SW480 (cell line): Measurements from ENCODE around the gene KPNA5.
"Not testable (repeated sequence)": the region's sequence is repeated elsewhere in the genome, so short reads cannot be mapped to it uniquely, and the experiment has no call there.

Experiments used
- DNase-seq: peaks from one replicate; pipeline ENCODE4 v3.0.0-alpha.2; 2016; ENCODE audit warnings: low spot score

Gene KPNA5

DNA sequence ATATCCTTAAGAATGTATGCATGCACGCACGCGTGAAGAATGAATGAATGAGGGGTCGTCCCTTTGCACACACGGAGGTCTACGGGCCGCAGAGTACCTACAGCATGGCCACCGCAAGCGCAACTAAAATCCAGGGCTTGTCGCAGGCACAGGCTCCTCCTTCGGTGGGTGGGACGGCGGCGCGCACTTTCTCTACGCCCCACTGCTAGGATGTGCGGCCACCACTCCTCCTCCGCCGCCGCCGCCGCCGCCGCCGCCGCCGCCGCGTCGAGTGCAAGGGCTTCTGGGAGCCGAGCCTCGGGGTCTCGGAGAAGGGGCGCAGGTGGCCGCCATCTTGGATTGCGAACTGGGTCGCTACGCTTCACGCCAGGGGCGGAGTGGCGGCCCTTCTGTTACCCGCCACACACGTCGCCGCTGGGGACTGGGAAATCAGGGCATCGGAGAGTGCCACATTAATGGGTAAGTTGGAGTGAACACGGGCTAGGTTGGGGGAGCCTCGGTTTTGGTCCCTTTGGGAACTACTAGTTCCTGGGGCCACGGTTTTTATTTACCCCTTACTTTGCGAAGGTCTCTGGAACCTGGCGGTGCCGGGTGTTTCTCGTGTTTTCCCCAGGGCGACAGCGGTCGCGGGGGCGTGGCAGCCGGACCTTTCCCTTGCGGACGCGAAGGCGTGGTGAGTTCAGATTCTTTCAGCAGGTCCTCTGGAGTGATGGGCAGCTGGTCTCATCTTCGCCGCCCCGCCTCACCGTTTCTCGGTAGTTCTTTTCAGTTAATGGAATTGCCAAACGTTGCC, at the start of gene KPNA5:
TSS of gene KPNA5 (plus strand) at position 332 of the 793 bp plus-strand sequence. CDS start at position 456, 124 bp downstream.
- peak; percentile 88 for DNase-seq

DNA sequence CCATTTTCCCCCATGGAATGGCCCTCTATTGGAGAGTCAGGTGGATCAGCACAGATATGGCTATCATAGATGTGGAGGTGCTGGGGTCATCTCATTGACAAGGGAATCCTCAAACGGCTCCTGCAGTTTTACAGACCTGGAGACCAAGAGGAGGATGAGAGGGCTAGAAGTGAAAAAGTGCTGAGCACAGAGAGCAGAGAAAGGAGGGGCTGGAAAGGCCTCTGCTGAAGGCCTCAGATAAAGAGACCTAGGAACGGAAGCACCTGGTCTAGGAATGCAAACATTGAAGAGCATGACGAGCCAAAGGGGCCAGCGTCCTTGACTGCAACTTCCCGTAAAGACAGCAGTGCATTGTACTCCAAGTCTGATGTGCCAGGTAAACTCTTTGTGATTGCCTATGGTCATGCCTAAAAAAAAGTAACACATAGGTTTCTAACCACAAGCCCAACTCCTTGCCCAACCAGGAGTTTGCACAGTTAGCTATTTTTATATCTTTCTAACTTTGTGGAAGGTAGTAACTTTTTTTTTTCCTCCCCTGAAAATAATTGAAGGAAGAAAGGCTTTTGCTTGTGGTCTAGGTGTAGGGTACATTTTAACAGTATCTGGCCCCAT, 49.5 kb upstream of the KPNA5 start:
- no peak for DNase-seq

DNA sequence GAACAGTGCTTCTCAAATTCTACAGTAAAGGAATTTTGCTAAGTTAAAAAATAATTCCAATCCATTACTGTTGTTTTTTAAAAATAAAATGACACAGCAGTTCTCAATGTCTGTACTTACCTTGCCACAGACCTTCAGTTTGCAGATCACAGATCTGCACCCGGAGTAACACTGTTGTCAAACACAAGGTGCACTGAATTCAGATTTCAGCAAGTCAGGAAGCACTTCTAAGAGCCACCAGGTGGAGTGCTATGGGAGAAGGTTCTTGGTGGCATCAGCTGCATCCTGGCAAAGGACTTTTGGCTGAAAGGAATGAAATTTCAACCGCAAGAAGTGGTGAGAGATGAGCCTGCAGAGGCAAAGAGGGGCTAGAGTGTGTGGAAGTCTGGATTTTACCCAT, 47.3 kb upstream of the KPNA5 start:
- no peak for DNase-seq

DNA sequence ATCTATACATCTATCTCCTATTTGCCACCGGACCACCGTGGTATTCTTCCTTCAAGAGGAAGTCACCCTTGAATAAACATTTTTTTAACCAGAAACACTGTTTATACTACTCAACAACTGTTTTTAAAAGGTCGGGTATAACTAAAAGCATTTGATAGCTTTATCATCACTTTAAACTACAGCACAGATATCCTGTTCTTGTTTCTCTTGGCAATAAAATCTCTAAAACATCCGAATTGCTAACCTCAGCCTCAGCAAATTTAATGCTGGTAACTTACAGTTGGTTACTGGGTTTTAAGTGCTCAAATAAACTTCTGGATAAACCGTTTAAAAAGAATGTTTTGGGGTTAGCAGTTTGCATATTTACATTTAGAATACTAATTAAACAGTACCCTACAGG, 32.9 kb upstream of the KPNA5 start:
- DNase-seq, result no peak

DNA sequence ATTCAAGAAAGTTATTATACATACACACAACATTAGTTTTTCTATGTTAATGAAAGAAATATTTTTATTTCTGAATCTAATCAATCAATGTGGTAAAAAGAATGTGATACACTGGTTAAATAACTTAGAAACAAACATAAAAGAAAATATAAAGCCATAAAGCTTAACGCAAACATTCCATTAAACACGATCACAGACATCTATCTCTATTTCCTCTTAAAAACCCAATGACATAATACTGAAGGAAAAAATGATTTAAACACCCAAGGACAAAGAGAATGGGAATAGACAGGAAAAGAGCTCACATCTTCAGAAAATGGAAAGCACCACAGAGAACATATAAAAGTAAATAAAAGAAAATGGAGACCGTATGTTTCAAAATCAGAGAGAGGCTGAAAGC, 31.9 kb upstream of the KPNA5 start:
- no peak for DNase-seq

DNA sequence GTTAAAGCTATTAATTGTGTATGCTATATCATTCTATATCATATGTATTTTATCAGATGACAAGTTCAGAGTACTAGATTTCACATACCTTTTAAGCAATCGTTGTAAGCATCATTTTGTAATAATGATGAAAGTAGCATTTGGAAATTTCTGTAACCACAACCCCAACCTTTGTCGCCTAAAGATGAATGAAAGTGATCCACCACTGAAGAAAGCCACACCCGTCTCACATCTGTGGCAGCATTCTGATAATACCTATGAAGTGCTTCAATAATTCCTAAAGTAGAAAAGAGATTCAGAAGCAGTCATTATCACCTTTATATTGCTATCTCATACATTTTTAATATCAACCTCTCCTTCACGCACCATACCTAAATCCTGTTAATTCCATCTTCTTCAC, 29.1 kb upstream of the KPNA5 start:
- no peak for DNase-seq

DNA sequence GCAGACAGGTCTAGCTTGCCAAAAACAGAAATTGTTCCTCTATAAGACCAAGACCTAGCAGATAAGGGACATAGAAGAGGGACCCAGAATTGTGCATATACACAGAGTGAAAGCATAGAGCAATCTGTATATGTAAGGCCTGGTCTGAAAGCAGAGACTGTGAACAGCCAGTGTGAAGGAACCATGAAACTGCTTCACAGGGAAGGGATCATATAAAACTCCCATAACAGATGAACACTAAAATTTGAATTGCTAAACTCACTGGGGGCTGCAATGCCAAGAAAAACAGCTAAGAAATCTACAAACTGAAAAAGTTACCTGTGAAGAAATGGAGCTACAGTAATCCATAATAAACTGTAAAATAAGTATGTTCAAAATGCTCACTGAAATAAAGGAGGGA, 19.4 kb upstream of the KPNA5 start:
- no peak for DNase-seq

DNA sequence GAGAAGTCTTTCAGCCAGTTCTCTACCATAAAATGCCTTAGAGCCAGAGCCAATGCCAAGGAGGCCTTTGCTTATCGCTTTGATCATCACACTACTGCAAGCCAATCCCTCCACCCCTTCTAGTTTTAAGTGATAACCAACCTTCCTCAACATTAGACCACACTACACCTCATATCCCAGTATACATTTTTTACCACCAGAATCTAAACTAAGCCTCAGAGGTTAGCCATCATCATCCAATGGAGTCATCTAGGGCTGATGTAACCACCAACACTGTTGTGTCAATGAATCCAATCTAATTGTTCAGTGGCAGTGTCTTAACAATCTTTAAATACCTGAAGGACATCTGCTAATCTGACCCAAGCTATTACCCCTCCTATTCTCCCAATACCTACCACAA, 18.8 kb upstream of the KPNA5 start:
- no peak for DNase-seq

DNA sequence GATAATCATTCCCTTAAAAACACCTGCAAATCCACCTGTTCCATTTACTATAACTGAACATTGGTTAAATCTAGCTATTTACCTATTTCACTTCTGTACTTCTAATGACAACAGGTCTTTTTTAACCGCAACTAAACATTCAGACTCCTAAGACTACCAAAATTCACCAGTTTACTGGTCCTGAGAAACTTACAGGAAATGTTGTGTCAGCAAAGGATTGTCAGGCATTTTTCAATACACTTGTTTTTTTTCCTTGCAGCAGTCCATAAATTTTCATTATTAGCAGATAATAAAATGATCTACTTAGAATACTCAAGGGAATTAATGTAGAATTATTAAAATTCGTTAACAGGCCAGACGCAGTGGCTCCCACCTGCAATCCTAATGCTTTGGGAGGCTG, 17.7 kb upstream of the KPNA5 start:
- no peak for DNase-seq

DNA sequence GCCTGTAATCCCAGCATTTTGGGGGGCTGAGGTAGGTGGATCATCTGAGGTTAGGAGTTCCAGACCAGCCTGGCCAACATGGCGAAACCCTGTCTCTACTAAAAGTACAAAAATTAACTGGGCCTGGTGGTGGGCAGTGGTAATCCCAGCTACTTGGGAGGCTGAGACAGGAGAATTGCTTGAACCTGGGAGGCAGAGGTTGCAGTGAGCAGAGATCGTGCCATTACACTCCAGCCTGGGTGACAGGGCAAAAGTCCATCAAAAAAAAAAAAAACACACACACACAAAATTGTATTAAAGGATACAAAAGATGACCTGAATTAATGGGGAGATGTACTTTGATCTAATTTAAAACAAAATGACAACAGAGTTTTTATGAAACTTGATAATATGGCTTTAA, 16.8 kb upstream of the KPNA5 start:
- not testable (repeated sequence) for DNase-seq

DNA sequence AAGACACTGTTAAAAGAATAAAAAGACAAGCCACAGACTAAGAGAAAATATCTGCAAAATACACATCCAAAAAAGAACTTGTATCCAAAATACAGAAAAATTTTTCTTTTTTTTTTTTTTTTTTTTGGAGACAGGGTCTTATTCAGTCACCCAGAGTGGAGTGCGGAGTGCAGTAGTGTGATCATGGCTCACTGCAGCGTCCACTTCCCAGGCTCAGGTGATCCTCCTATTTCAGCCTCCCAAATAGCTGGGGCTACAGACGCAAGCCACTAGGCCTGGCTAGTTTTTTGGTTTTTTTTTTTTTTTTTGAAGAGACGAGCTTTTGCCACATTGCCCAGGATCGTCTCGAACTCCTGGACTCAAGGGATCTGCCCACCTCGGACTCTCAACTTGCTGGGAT, 15.5 kb upstream of the KPNA5 start:
- DNase-seq, result no peak

DNA sequence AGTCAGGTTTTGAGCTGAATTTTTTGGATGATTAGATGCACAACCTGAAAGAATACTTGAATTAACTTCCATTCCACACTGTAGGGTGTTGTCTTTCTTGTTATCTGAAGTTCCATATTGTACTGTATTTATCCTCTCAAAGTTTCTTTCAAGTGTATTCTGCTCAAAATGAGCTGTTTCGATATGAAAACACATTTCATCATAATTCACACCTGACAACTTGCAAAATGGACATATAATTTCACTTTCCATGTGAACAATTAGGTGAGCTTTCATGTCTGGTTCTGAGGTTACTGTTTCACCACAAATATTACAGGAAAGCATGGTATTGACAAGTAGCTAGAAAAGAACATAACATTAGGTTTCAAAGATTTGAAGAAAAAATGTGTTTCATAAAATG, 14.1 kb upstream of the KPNA5 start:
- DNase-seq, result no peak

DNA sequence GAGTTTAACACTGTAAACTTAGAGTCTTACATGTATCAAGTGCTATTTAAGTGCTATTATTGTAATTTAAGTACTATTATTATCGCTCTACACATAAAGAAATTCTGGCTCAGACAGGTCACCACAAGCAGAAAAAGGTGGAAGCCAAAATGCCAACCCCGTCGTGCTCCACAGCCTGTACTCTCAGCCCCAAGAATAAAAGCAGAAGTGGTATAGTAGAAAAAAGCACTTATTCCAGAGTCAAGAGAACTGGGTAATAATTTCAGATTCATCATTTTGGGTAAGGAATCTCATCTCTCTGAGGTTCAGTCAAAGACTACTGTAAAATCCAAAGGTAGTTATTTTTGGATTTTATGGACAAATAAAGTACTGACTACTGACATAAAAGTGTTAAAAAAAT, 13.4 kb upstream of the KPNA5 start:
- DNase-seq, result no peak

DNA sequence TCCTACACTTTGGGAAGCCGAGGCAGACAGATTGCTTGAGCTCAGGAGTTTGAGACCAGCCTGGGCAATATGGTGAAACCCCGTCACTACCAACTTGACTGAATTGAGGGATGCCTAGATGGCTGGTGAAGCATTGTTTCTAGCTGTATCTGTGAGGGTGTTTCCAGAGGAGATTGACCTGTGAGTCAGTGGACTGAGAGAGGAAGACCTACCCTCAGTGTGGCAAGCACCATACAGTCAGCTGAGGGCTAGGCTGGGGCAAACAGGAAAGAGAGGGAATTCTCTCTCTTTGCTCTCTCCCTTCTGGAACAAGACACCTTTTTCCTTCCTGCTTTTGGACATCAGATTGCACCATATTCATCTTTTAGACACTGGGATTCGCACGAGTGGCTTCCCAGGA, 8.7 kb upstream of the KPNA5 start:
- no peak for DNase-seq

DNA sequence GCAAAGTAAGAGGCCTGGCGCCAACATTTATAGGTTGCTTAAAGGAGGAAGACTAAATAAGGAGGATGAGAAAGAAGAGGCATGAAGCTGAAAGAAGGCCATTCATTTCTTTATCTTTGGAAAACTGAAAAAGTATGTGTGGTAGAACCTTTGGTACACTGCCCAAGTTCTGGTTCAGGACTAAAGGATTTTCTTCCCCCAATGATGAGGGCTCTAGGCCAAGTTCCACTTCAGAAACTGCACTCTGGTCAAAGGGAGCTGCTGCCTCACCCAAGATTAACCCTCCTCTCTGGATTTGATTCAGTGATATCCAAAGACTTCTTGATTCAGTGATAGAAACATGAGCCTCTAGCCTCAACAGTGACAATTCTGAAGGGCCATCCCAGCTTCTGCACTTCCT, 5.0 kb upstream of the KPNA5 start:
- DNase-seq, result no peak

DNA sequence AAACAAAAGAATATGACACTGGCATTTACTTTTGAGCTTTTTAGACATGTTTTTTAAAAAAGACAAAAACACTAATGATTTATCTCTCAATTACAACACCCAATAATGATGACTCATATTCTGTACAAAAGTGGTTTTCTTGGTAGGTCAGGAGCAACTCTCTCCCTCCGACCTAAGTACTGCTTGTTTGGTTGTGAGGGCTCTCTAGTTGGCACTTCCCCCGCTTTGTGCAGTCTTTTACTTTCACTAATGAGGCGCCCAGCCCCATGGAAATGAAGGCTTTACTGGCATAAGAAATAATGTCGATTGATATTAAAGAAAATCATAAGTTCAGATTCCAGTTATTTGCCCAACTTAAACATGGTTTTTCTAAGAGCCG, 1.3 kb downstream of the KPNA5 start:
- DNase-seq, result no peak

DNA sequence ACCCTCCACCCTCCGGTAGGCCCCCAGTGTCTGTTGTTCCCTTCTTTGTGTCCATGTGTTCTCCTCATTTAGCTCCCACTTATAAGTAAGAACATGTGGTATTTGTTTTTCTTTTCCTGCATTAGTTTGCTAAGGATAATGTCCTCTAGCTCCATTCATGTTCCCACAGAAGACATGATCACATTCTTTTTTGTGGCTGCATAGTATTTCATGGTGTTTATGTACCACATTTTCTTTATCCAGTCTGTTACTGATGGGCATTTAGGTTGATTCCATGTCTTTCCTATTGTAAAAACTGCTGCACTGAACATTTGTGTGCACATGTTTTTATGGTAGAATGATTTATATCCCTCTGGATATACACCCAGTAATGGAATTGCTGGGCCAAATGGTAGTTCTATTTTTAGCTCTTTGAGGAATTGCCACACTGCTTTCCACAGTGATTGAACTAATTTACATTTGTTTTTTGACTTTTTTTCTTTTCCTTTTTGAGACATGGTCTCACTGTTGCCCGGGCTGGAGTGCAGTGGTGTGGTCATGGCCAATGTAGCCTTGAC, 4.5 kb downstream of the KPNA5 start:
- no peak for DNase-seq

DNA sequence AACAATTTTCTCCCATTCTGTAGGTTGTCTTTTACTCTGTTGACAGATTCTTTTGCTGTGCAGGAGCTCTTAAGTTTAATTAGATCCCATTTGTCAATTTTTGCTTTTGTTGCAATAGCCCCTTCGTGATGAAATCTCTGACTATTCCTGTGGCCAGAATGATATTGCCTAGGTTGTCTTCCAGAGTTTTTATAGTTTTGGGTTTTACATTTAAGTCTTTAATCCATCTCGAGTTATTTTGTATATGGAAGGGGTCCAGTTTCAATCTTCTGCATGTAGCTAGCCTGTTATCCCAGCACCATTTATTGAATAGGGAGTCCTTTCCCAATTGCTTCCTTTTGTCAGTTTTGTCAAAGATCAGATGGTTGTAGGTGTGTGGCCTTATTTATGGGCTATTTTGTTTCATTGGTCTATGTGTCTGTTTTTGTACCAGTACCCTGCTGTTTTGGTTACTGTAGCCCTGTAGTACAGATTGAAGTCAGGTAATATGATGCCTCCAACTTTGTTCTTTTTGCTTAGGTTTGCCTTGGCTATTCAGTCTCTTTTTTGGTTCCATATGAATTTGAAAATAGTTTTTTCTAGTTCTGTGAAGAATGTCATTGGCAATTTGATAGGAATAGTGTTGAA, 5.6 kb downstream of the KPNA5 start:
- not testable (repeated sequence) for DNase-seq

DNA sequence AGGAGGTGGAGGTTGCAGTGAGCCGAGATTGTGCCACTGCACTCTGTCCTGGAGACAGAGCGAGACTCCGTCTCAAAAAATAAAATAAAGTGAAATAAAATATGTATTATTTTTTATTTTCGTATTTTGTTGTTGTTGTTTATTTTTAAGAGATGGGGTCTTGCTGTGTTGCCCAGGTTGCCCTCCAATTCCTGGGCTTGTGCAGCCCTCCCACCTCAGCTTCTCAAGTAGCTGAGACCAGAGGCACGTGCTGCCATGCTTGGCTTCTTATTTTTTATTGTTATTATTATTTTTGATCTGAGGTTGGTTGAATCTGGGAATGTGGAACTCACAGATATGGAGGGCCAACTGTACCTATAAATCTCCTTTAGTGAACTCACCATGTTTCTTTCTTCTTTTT, 10.1 kb downstream of the KPNA5 start:
- DNase-seq, result no peak

DNA sequence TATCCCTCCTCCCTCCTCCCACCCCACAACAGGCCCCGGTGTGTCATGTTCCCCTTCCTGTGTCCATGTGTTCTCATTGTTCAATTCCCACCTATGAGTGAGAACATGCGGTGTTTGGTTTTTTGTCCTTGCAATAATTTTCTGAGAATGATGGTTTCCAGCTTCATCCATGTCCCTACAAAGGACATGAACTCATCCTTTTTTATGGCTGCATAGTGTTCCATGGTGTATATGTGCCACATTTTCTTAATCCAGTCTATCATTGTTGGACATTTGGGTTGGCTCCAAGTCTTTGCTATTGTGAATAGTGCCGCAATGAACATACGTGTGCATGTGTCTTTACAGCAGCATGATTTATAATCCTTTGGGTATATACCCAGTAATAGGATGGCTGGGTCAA, 11.9 kb downstream of the KPNA5 start:
- not testable (repeated sequence) for DNase-seq

DNA sequence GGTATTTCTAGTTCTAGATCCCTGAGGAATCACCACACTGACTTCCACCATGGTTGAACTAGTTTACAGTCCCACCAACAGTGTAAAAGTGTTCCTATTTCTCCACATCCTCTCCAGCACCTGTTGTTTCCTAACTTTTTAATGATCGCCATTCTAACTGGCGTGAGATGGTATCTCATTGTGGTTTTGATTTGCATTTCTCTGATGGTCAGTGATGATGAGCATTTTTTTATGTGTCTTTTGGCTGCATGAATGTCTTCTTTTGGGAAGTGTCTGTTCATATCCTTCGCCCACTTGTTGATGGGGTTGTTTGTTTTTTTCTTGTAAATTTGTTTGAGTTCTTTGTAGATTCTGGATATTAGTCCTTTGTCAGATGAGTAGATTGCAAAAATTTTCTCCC, 12.3 kb downstream of the KPNA5 start:
- not testable (repeated sequence) for DNase-seq

DNA sequence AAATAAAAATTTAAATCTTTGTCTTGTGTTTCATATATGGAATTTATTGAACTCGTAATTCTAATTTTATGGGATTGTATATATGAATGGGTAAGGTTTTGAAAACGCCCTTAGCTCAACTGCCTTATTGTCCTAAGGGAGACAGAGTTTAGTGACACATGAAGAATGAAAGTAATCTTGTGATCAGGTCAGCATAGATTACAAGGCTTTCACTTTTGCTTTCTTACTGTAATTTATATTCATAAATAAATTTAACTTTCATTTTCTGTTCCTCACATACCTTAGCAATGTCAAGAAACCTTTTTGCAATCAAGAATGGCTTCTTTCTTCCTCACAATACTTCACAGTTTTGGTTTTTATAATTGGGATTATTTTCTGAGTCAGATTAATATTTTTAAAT, 14.4 kb downstream of the KPNA5 start:
- DNase-seq, result no peak

DNA sequence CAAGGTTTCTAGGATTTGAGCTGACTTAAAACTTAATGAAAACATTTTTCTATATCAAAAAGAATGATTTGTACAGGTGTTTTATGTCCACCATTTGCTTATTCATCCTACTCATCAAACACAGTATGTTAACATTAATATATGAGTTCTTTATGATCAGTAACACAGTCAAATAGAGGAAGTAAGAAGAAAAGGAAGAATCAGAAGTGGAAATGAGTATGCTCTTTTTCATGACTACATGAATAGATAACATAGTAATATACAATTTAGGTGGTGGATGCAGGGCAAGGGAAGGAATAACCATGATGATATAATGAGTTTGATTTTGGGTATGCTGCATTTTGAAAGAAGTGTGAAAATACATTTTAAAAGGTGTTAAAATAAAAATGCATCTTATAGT, 16.5 kb downstream of the KPNA5 start:
- no peak for DNase-seq
